MCF 10A (cell line): ENCODE measurements around the gene CCDC74A. TPM values are rescaled to one million over a fixed set of nuclear protein-coding genes. Genes with fewer than 3 reads are reported as not detected.
"Not testable (repeated sequence)": the region's sequence is repeated elsewhere in the genome, so short reads cannot be mapped to it uniquely, and the experiment has no call there.

Source experiments
- BruUV-seq: library from RNA; stranded (reverse); fragments of 400-500 nt; replicated peaks from 2 replicates; lab custom pipeline; 2021; lab: Mats Ljungman, UMichigan
- CTCF ChIA-PET: fragments of 300-600 bp; sonication (Branson Sonifier 250); formaldehyde crosslinking; extraction: SDS; loops from one replicate; lab custom pipeline; 2021; ENCODE audit warnings: antibody characterized with exemption, inconsistent platforms; lab: Yijun Ruan, JAX
- POLR2A ChIA-PET: fragments of 300-600, 350-650 bp; sonication (Branson Sonifier 250); formaldehyde crosslinking; extraction: SDS; loops from one replicate; lab custom pipeline; 2020; ENCODE audit warnings: antibody characterized with exemption, inconsistent platforms; lab: Yijun Ruan, JAX
- DNase-seq: peaks from one replicate; pipeline ENCODE4 v3.0.0-alpha.2; 2018; ENCODE audit not compliant: unreplicated experiment
- H3K27ac Mint-ChIP-seq: one replicate; pipeline ENCODE4 v1.8.0; 2022; ENCODE audit warnings: mild to moderate bottlenecking, low read depth, mixed read lengths; ENCODE audit not compliant: unreplicated experiment
- H3K27me3 Mint-ChIP-seq: one replicate; pipeline ENCODE4 v1.8.0; 2022; ENCODE audit warnings: mixed read lengths; ENCODE audit not compliant: insufficient read depth, unreplicated experiment
- H3K36me3 Mint-ChIP-seq: one replicate; pipeline ENCODE4 v1.8.0; 2022; ENCODE audit warnings: mild to moderate bottlenecking, moderate library complexity, mixed read lengths; ENCODE audit not compliant: insufficient read depth, unreplicated experiment
- H3K4me1 Mint-ChIP-seq: one replicate; pipeline ENCODE4 v1.8.0; 2022; ENCODE audit warnings: mixed read lengths; ENCODE audit not compliant: insufficient read depth, unreplicated experiment
- H3K4me3 Mint-ChIP-seq: one replicate; pipeline ENCODE4 v1.8.0; 2022; ENCODE audit warnings: mild to moderate bottlenecking, moderate library complexity, mixed read lengths; ENCODE audit not compliant: unreplicated experiment
- H3K9me3 Mint-ChIP-seq: one replicate; pipeline ENCODE4 v1.8.0; 2022; ENCODE audit warnings: mixed read lengths; ENCODE audit not compliant: unreplicated experiment
- intact Hi-C: fragments of 100-400 bp; cut with micrococcal nuclease; formaldehyde crosslinking; loops from 2 replicates; pipeline ENCODE4 v1.14.1; 2022
- total RNA-seq: library from RNA; stranded (reverse); gene quantifications from 2 replicates; pipeline ENCODE4 v1.2.3, GENCODE V29; 2022

CCDC74A gene
- total RNA-seq, 1 experiment from 2014 or later = 1.1 TPM

- H3K27me3 Mint-ChIP-seq, H3K4me3 Mint-ChIP-seq, H3K27ac Mint-ChIP-seq, POLR2A ChIA-PET, H3K36me3 Mint-ChIP-seq, BruUV-seq, H3K9me3 Mint-ChIP-seq, DNase-seq, H3K4me1 Mint-ChIP-seq, intact Hi-C loops: not testable (repeated sequence)
- CTCF ChIA-PET = interaction anchor here (0.6 kb wide), 1 partner anchor 112 kb away, joined by 4 read pairs; no protein-coding TSS in a partner anchor
Observed at GRCh38 chr2:131528981-131529863, 1.5 kb downstream of the CCDC74A start.

GRCh38 chr2:131529864-131530445 is 2.3 kb downstream of the CCDC74A start:
- POLR2A ChIA-PET, H3K27ac Mint-ChIP-seq, H3K9me3 Mint-ChIP-seq, DNase-seq, H3K4me1 Mint-ChIP-seq, H3K27me3 Mint-ChIP-seq, H3K4me3 Mint-ChIP-seq, BruUV-seq, H3K36me3 Mint-ChIP-seq, CTCF ChIA-PET, intact Hi-C loops: not testable (repeated sequence)

GRCh38 chr2:131530626-131531344 is 3.1 kb downstream of the CCDC74A start:
- BruUV-seq, POLR2A ChIA-PET, H3K36me3 Mint-ChIP-seq: not testable (repeated sequence)

GRCh38 chr2:131531547-131532185 is 4.0 kb downstream of the CCDC74A start:
- H3K27ac Mint-ChIP-seq, POLR2A ChIA-PET, H3K9me3 Mint-ChIP-seq, intact Hi-C loops, H3K4me3 Mint-ChIP-seq, H3K27me3 Mint-ChIP-seq, H3K36me3 Mint-ChIP-seq, CTCF ChIA-PET, BruUV-seq, H3K4me1 Mint-ChIP-seq, DNase-seq: not testable (repeated sequence)

More at GRCh38 chr2:131530626-131531344, 3.1 kb downstream of the CCDC74A start:
- CTCF ChIA-PET, H3K9me3 Mint-ChIP-seq, H3K27ac Mint-ChIP-seq, H3K4me1 Mint-ChIP-seq, H3K4me3 Mint-ChIP-seq, intact Hi-C loops, H3K27me3 Mint-ChIP-seq, DNase-seq: not testable (repeated sequence)

DNA sequence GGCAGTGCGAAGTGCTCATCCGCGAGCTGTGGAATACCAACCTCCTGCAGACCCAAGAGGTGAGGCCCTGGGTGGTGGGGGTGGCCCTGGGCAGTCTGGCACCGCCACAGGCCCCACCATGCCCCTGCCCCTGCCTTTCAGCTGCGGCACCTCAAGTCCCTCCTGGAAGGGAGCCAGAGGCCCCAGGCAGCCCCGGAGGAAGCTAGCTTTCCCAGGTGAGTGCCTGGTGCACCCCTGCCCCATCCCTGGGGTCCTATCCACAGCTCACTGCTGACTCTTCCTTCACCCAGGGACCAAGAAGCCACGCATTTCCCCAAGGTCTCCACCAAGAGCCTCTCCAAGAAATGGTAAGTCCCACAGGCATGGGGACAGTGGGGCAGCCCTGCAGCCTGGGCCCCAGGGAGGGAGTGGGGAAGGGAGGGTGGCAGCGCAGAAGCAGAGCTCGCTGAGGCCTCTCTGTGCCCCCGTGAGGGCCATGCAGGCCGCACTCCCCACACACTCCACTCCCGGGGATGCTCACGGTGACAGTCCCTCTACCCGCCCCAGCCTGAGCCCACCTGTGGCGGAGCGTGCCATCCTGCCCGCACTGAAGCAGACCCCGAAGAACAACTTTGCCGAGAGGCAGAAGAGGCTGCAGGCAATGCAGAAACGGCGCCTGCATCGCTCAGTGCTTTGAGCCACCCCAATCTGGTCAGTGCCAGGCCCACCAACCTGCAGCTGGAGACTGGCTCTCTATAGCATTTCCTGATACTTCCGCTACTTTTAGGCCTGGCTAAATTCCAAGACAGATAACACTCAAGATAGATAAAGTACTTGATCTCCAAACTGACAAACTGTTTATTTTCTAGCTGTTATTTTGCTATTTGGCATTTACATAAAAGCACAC is 5.3 kb downstream of the CCDC74A start:
- DNase-seq, intact Hi-C loops, H3K27ac Mint-ChIP-seq, BruUV-seq, H3K27me3 Mint-ChIP-seq, POLR2A ChIA-PET, H3K4me3 Mint-ChIP-seq, H3K36me3 Mint-ChIP-seq, H3K9me3 Mint-ChIP-seq, H3K4me1 Mint-ChIP-seq: not testable (repeated sequence)
- CTCF ChIA-PET = interaction anchor here (0.5 to 0.9 kb wide), 2 partner anchors 40 to 388 kb away, joined by 3 read pairs; no protein-coding TSS in a partner anchor

DNA sequence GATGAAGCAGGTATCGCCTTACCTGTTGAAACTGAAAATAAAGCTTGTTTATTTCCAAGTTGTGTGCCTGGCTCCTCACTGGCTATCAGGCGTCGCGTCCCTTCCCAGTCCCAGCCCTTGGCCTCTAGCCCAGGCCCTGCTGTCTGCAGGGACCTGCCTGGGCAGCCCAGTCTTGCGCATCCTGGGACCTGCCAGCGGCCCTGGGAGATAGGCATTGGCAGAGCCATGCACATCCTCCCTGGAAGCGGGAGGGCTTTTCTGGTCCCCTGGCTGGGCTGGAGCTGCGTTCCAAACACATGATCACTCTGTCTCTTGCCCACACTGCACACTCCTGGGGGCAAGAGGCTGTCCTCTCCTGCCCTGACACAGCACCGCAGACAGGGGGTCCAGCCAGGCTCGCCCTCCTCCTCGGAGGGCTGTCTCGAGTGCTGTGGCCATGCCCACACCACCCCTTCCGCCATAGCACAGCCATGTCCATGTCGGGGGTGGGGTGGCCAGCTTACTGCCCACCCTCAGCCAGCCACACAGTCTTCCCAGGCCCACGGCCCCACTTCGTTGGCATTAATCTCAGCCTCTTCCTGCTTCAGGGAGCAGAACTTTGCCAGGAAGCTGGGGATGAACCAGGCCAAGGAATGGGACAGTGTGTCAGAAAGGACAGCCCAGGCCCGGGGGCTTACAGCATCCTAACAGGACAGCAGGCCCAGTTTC is 6.1 kb downstream of the CCDC74A start:
- H3K27ac Mint-ChIP-seq, H3K4me1 Mint-ChIP-seq, DNase-seq, H3K4me3 Mint-ChIP-seq, intact Hi-C loops, BruUV-seq, H3K27me3 Mint-ChIP-seq, H3K36me3 Mint-ChIP-seq, POLR2A ChIA-PET, H3K9me3 Mint-ChIP-seq: not testable (repeated sequence)
- CTCF ChIA-PET = interaction anchor here (0.5 to 0.9 kb wide), 2 partner anchors 41 to 388 kb away, joined by 3 read pairs; no protein-coding TSS in a partner anchor

- POLR2A ChIA-PET, intact Hi-C loops, BruUV-seq, CTCF ChIA-PET, H3K4me3 Mint-ChIP-seq, DNase-seq, H3K27ac Mint-ChIP-seq, H3K27me3 Mint-ChIP-seq, H3K36me3 Mint-ChIP-seq, H3K4me1 Mint-ChIP-seq, H3K9me3 Mint-ChIP-seq: not testable (repeated sequence)
Observed at GRCh38 chr2:131534317-131534672, 6.6 kb downstream of the CCDC74A start.
